ENCODE measurements around the gene CDKN1A. TPM values are rescaled to one million over a fixed set of nuclear protein-coding genes. Genes with fewer than 3 reads are reported as not detected.

Gene CDKN1A
- total and polyA plus RNA-seq, 8 donors, result 4.7 to 240 (median 6.8) TPM

- ATAC-seq (no peak), DNase-seq (no peak)
- Histone ChIP-seq H3K4me3 (no peak overlapping the region), H3K27ac (no peak overlapping the region), H3K36me3 (peaks cover 0 to 51% of the 10 kb centered on the region in 2 donors), H3K4me1 (peaks cover 14 to 51% of the 10 kb centered on the region in 2 donors), H3K9me3 (no peaks in the 10 kb centered on the region), H3K27me3 (no peaks in the 10 kb centered on the region)
- intact Hi-C loops (cut with DNase I), result no loop called here
- no peak for TF ChIP-seq CTCF (IDR thresholded peaks at IDR 0.05)
Observed at GRCh38 chr6:36686668-36687513, 8.4 kb downstream of the CDKN1A start.

- H3K9me3 ChIP-seq, result no peaks in the 10 kb centered on the region
- no peak for TF ChIP-seq CTCF (IDR thresholded peaks at IDR 0.05)
- H3K27ac ChIP-seq, result no peak overlapping the region
- no peak for ATAC-seq
- peaks cover 0 to 51% of the 10 kb centered on the region in 2 donors for H3K36me3 ChIP-seq
- intact Hi-C loops (cut with DNase I), result no loop called here
- H3K4me3 ChIP-seq, result no peak overlapping the region
- H3K27me3 ChIP-seq, result no peaks in the 10 kb centered on the region
- H3K4me1 ChIP-seq, result peaks cover 3 to 51% of the 10 kb centered on the region in 2 donors
- DNase-seq, result no peak
Observed at GRCh38 chr6:36688063-36688738, 9.7 kb downstream of the CDKN1A start.

- Histone ChIP-seq H3K4me3 (no peak overlapping the region), H3K36me3 (peaks cover 0 to 46% of the 10 kb centered on the region in 2 donors), H3K27ac (no peak overlapping the region), H3K9me3 (no peaks in the 10 kb centered on the region), H3K4me1 (peaks cover 0 to 48% of the 10 kb centered on the region in 2 donors), H3K27me3 (no peaks in the 10 kb centered on the region)
- intact Hi-C loops (cut with DNase I), result no loop called here
- ATAC-seq, result no peak
- TF ChIP-seq CTCF (IDR thresholded peaks at IDR 0.05), result no peak
- no peak for DNase-seq
Observed at GRCh38 chr6:36688739-36689075, 10.2 kb downstream of the CDKN1A start.

- Histone ChIP-seq H3K36me3 (peaks cover 0 to 22% of the 10 kb centered on the region in 2 donors), H3K4me3 (no peak overlapping the region), H3K27ac (no peak overlapping the region), H3K27me3 (no peaks in the 10 kb centered on the region), H3K9me3 (no peaks in the 10 kb centered on the region), H3K4me1 (peaks cover 0 to 25% of the 10 kb centered on the region in 2 donors)
- DNase-seq (no peak), ATAC-seq (no peak)
- TF ChIP-seq CTCF (IDR thresholded peaks at IDR 0.05), result no peak
- intact Hi-C loops (cut with DNase I), result no loop called here
Observed at GRCh38 chr6:36691011-36691410, 12.5 kb downstream of the CDKN1A start.

- Histone ChIP-seq H3K27me3 (no peaks in the 10 kb centered on the region), H3K9me3 (no peaks in the 10 kb centered on the region), H3K4me3 (no peak overlapping the region), H3K4me1 (peaks cover 0 to 19% of the 10 kb centered on the region in 2 donors), H3K27ac (peak overlapping the region in 1 of 2 donors; percentile 53), H3K36me3 (peaks cover 0 to 16% of the 10 kb centered on the region in 2 donors)
- no peak for DNase-seq
- ATAC-seq, result no peak
- intact Hi-C loops (cut with DNase I), result no loop called here
- TF ChIP-seq CTCF (IDR thresholded peaks at IDR 0.05), result no peak
Observed at GRCh38 chr6:36691612-36692011, 13.1 kb downstream of the CDKN1A start.
